ENCODE results near the gene ZC3H18.
"Not testable (repeated sequence)": the region's sequence is repeated elsewhere in the genome, so short reads cannot be mapped to it uniquely, and the experiment has no call there.

The ZC3H18 gene

GRCh38 chr16:88597856-88598491 lies 27.8 kb downstream of the ZC3H18 start:
- in situ Hi-C loops (cut with MboI; ENCODE audit: low pct_unique_long_range_greater_than_20kb, low sequenced_read_pairs), result no loop called here
- no peak for DNase-seq

- DNase-seq, result peak; percentile 96
- in situ Hi-C loops (cut with MboI; ENCODE audit: low pct_unique_long_range_greater_than_20kb, low sequenced_read_pairs), result no loop called here
Measured at GRCh38 chr16:88599092-88599733, 29.0 kb downstream of the ZC3H18 start.

- DNase-seq, result peak; percentile 20
- in situ Hi-C loops (cut with MboI; ENCODE audit: low pct_unique_long_range_greater_than_20kb, low sequenced_read_pairs), result no loop called here
Measured at GRCh38 chr16:88599825-88600538, 29.8 kb downstream of the ZC3H18 start.

- in situ Hi-C loops (cut with MboI; ENCODE audit: low pct_unique_long_range_greater_than_20kb, low sequenced_read_pairs), result no loop called here
- DNase-seq, result no peak
Measured at GRCh38 chr16:88600539-88600896, 30.3 kb downstream of the ZC3H18 start.

- no peak for DNase-seq
- in situ Hi-C loops (cut with MboI; ENCODE audit: low pct_unique_long_range_greater_than_20kb, low sequenced_read_pairs), result no loop called here
Measured at GRCh38 chr16:88601313-88602036, 31.3 kb downstream of the ZC3H18 start.

GRCh38 chr16:88602091-88602490 lies 31.9 kb downstream of the ZC3H18 start:
- in situ Hi-C loops (cut with MboI; ENCODE audit: low pct_unique_long_range_greater_than_20kb, low sequenced_read_pairs), result no loop called here
- DNase-seq, result no peak

GRCh38 chr16:88605186-88606147 lies 35.3 kb downstream of the ZC3H18 start:
- in situ Hi-C loops (cut with MboI; ENCODE audit: low pct_unique_long_range_greater_than_20kb, low sequenced_read_pairs), result no loop called here
- DNase-seq, result no peak

- in situ Hi-C loops (cut with MboI; ENCODE audit: low pct_unique_long_range_greater_than_20kb, low sequenced_read_pairs), result no loop called here
- DNase-seq, result no peak
Measured at GRCh38 chr16:88606148-88606757, 36.0 kb downstream of the ZC3H18 start.

- in situ Hi-C loops (cut with MboI; ENCODE audit: low pct_unique_long_range_greater_than_20kb, low sequenced_read_pairs), result no loop called here
- DNase-seq, result no peak
Measured at GRCh38 chr16:88608076-88608475, 37.9 kb downstream of the ZC3H18 start.

- in situ Hi-C loops (cut with MboI; ENCODE audit: low pct_unique_long_range_greater_than_20kb, low sequenced_read_pairs); DNase-seq: not testable (repeated sequence)
Measured at GRCh38 chr16:88609426-88609825, 39.2 kb downstream of the ZC3H18 start.

GRCh38 chr16:88610080-88610479 lies 39.9 kb downstream of the ZC3H18 start:
- in situ Hi-C loops (cut with MboI; ENCODE audit: low pct_unique_long_range_greater_than_20kb, low sequenced_read_pairs), result no loop called here
- no peak for DNase-seq

GRCh38 chr16:88610909-88611812 lies 41.0 kb downstream of the ZC3H18 start:
- DNase-seq, result no peak
- in situ Hi-C loops (cut with MboI; ENCODE audit: low pct_unique_long_range_greater_than_20kb, low sequenced_read_pairs), result no loop called here

- in situ Hi-C loops (cut with MboI; ENCODE audit: low pct_unique_long_range_greater_than_20kb, low sequenced_read_pairs), result no loop called here
- DNase-seq, result no peak
Measured at GRCh38 chr16:88613293-88613692, 43.1 kb downstream of the ZC3H18 start.

GRCh38 chr16:88613911-88614817 lies 44.0 kb downstream of the ZC3H18 start:
- in situ Hi-C loops (cut with MboI; ENCODE audit: low pct_unique_long_range_greater_than_20kb, low sequenced_read_pairs), result no loop called here
- DNase-seq, result no peak

- DNase-seq, result no peak
- in situ Hi-C loops (cut with MboI; ENCODE audit: low pct_unique_long_range_greater_than_20kb, low sequenced_read_pairs), result no loop called here
Measured at GRCh38 chr16:88614818-88615580, 44.8 kb downstream of the ZC3H18 start.

- in situ Hi-C loops (cut with MboI; ENCODE audit: low pct_unique_long_range_greater_than_20kb, low sequenced_read_pairs), result no loop called here
- DNase-seq, result no peak
Measured at GRCh38 chr16:88616320-88616719, 46.1 kb downstream of the ZC3H18 start.

Measured in KBM-7 (cell line).